ENCODE data around the gene RNU6-9. TPM values are rescaled to one million over a fixed set of nuclear protein-coding genes. Genes with fewer than 3 reads are reported as not detected.
"Not testable (repeated sequence)": the region's sequence is repeated elsewhere in the genome, so short reads cannot be mapped to it uniquely, and the experiment has no call there.

The RNU6-9 gene
- total RNA-seq, 2 experiments from 2014 or later = not detected

DNA sequence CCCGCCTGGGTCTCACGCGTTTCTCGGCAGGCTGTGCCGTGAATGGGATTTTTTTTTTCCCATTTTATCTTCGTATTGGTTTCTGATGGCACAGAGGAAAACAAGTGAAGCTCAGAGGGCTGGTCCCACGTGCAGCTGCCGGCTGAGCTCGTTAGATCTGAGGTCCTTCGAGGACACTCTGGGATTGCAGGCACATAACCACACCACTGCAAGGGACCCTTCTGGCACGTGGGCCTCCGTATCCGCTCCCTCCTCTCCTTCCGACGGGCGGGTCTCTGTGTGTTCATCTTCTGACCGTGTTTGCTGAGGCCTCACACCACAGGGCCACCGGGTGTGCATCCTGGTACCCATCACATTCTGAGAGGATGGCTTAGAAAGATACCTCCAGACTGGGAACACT lies 17.2 kb upstream of the RNU6-9 start:
- ATAC-seq (ENCODE audit: poor library complexity) = no peak
- intact Hi-C loops (cut with DNase I, micrococcal nuclease) = no loop called here
- CTCF ChIA-PET = interaction anchor here (1.2 to 1.4 kb wide), 2 partner anchors 17 to 32 kb away, joined by 3 to 4 read pairs; partner anchors contain the start of genes MED16 and RNU6-9
- H3K27me3 ChIP-seq (ENCODE audit: control insufficient read depth in 1 of 2, insufficient read depth in 2 of 2, low read length in 2 of 2) = no peaks in the 10 kb centered on the region
- H3K4me1 ChIP-seq (ENCODE audit: insufficient read depth, low read length) = peaks cover 16% of the 10 kb centered on the region
- H3K9me3 ChIP-seq (ENCODE audit: control insufficient read depth in 1 of 2, insufficient read depth in 1 of 2, low read length in 2 of 2) = no peaks in the 10 kb centered on the region
- no peak for DNase-seq
- no peaks in the 10 kb centered on the region for H3K27me3 Mint-ChIP-seq
- peaks cover 18% of the 10 kb centered on the region for H3K4me1 Mint-ChIP-seq (ENCODE audit: low read depth)
- no peak overlapping the region for H3K27ac ChIP-seq (ENCODE audit: low read depth in 1 of 2, low read length in 2 of 2)
- POLR2A ChIA-PET = no interaction called here
- H3K27ac Mint-ChIP-seq = no peak overlapping the region
- H3K36me3 Mint-ChIP-seq (ENCODE audit: low read depth) = peaks cover 21% of the 10 kb centered on the region
- no peaks in the 10 kb centered on the region for H3K9me3 Mint-ChIP-seq
- peaks cover 21% of the 10 kb centered on the region for H3K36me3 ChIP-seq (ENCODE audit: insufficient read depth, low read length)
- TF ChIP-seq CTCF (IDR thresholded peaks at IDR 0.05) = no peak
- no peak overlapping the region for H3K4me3 Mint-ChIP-seq
- no peak overlapping the region for H3K4me3 ChIP-seq (ENCODE audit: low read length)

DNA sequence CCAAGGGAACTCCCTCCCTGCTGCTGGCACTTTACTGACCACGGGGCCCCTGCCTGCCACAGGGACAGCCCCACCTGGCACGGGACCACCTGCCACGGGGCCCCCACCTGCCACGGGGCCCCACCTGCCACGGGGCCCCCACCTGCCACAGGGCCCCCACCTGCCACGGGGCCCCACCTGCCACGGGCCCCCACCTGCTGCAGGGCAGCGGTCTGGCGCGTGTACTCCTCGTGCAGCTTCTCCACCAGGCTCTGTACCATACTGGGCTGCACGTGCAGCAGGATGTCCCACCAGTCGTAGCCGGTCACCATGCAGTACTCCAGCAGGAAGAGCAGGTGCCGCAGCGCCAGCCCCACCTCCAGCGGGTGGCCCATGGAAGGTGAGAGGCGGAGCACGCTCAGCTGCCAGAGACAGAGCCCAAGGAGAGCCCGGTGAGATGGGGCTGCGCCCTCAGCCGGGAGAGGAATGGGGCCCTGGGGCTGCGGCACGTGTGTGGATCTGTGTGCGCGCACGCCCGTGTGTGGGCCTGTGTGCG lies 16.4 kb upstream of the RNU6-9 start:
- Histone ChIP-seq H3K27ac (ENCODE audit: low read depth in 1 of 2, low read length in 2 of 2) (no peak overlapping the region), H3K36me3 (ENCODE audit: insufficient read depth, low read length) (peaks cover 25% of the 10 kb centered on the region), H3K4me3 (ENCODE audit: low read length) (no peak overlapping the region), H3K9me3 (ENCODE audit: control insufficient read depth in 1 of 2, insufficient read depth in 1 of 2, low read length in 2 of 2) (no peaks in the 10 kb centered on the region), H3K4me1 (ENCODE audit: insufficient read depth, low read length) (peaks cover 15% of the 10 kb centered on the region), H3K27me3 (ENCODE audit: control insufficient read depth in 1 of 2, insufficient read depth in 2 of 2, low read length in 2 of 2) (no peaks in the 10 kb centered on the region)
- Mint-ChIP-seq H3K4me1 (ENCODE audit: low read depth) (peaks cover 14% of the 10 kb centered on the region), H3K36me3 (ENCODE audit: low read depth) (peaks cover 24% of the 10 kb centered on the region), H3K9me3 (no peaks in the 10 kb centered on the region), H3K27me3 (no peaks in the 10 kb centered on the region), H3K4me3 (no peak overlapping the region), H3K27ac (no peak overlapping the region)
- intact Hi-C loops (cut with DNase I, micrococcal nuclease) = no loop called here
- CTCF ChIA-PET = no interaction called here
- no peak for ATAC-seq (ENCODE audit: poor library complexity)
- POLR2A ChIA-PET = interaction anchor here (2.8 kb wide), 1 partner anchor 16 kb away, joined by 8 read pairs; the partner anchor contains the start of genes MED16 and RNU6-9
- TF ChIP-seq CTCF (IDR thresholded peaks at IDR 0.05) = no peak
- no peak for DNase-seq

- POLR2A ChIA-PET = interaction anchor here (2.8 kb wide), 1 partner anchor 15 kb away, joined by 8 read pairs; the partner anchor contains the start of genes MED16 and RNU6-9
Observed at GRCh38 chr19:877992-878660, 15.2 kb upstream of the RNU6-9 start.

DNA sequence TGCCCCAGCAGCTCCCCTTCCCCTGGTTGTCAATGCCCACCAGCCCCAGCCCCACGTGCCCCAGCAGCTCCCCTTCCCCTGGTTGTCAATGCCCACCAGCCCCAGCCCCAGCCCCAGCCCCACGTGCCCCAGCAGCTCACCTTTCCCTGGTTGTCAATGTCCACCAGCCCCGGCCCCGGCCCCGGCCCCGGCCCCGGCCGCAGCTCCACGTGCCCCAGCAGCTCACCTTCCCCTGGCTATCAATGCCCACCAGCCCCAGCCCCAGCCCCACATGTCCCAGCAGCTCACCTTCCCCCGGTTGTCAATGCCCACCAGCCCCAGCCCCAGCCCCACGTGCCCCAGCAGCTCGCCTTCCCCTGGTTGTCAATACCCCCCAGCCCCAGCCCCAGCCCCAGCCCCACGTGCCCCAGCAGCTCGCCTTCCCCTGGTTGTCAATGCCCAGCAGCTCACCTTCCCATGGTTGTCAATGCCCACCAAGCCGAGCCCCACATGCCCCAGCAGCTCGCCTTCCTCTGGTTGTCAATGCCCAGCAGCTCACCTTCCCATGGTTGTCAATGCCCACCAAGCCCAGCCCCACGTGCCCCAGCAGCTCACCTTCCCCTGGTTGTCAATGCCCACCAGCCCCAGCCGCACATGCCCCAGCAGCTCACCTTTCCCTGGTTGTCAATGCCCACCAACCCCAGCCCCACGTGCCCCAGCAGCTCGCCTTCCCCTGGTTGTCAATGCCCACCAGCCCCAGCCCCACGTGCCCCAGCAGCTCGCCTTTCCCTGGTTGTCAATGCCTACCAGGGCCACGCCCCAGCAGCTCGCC lies 14.3 kb upstream of the RNU6-9 start:
- H3K9me3 Mint-ChIP-seq; H3K4me3 ChIP-seq (ENCODE audit: low read length); H3K27me3 ChIP-seq (ENCODE audit: control insufficient read depth in 1 of 2, insufficient read depth in 2 of 2, low read length in 2 of 2); H3K9me3 ChIP-seq (ENCODE audit: control insufficient read depth in 1 of 2, insufficient read depth in 1 of 2, low read length in 2 of 2); H3K27me3 Mint-ChIP-seq; DNase-seq; ATAC-seq (ENCODE audit: poor library complexity); H3K4me1 ChIP-seq (ENCODE audit: insufficient read depth, low read length); H3K27ac Mint-ChIP-seq; H3K4me1 Mint-ChIP-seq (ENCODE audit: low read depth); intact Hi-C loops (cut with DNase I, micrococcal nuclease); H3K4me3 Mint-ChIP-seq; H3K27ac ChIP-seq (ENCODE audit: low read depth in 1 of 2, low read length in 2 of 2): not testable (repeated sequence)
- peaks cover 36% of the 10 kb centered on the region for H3K36me3 Mint-ChIP-seq (ENCODE audit: low read depth)
- peaks cover 41% of the 10 kb centered on the region for H3K36me3 ChIP-seq (ENCODE audit: insufficient read depth, low read length)
- POLR2A ChIA-PET = interaction anchor here (0.8 to 2.8 kb wide), 2 partner anchors 14 to 16 kb away, joined by 3 to 8 read pairs; partner anchors contain the start of genes MED16 and RNU6-9
- CTCF ChIA-PET = interaction anchor here (0.8 to 1.6 kb wide), 2 partner anchors 15 to 42 kb away, joined by 4 to 5 read pairs; no protein-coding TSS in a partner anchor

More at GRCh38 chr19:877992-878660, 15.2 kb upstream of the RNU6-9 start:
- CTCF ChIA-PET = interaction anchor here (1.6 kb wide), 1 partner anchor 15 kb away, joined by 5 read pairs; no protein-coding TSS in a partner anchor
- H3K27me3 Mint-ChIP-seq; intact Hi-C loops (cut with DNase I, micrococcal nuclease); H3K27ac ChIP-seq (ENCODE audit: low read depth in 1 of 2, low read length in 2 of 2); H3K27me3 ChIP-seq (ENCODE audit: control insufficient read depth in 1 of 2, insufficient read depth in 2 of 2, low read length in 2 of 2); ATAC-seq (ENCODE audit: poor library complexity); H3K4me3 Mint-ChIP-seq; H3K9me3 ChIP-seq (ENCODE audit: control insufficient read depth in 1 of 2, insufficient read depth in 1 of 2, low read length in 2 of 2); H3K9me3 Mint-ChIP-seq; DNase-seq; H3K4me3 ChIP-seq (ENCODE audit: low read length); H3K27ac Mint-ChIP-seq; H3K4me1 Mint-ChIP-seq (ENCODE audit: low read depth); H3K4me1 ChIP-seq (ENCODE audit: insufficient read depth, low read length): not testable (repeated sequence)
- H3K36me3 ChIP-seq (ENCODE audit: insufficient read depth, low read length) = peaks cover 35% of the 10 kb centered on the region
- peaks cover 29% of the 10 kb centered on the region for H3K36me3 Mint-ChIP-seq (ENCODE audit: low read depth)
